Measurements from ENCODE around the gene ROS1.

ROS1 gene

DNA sequence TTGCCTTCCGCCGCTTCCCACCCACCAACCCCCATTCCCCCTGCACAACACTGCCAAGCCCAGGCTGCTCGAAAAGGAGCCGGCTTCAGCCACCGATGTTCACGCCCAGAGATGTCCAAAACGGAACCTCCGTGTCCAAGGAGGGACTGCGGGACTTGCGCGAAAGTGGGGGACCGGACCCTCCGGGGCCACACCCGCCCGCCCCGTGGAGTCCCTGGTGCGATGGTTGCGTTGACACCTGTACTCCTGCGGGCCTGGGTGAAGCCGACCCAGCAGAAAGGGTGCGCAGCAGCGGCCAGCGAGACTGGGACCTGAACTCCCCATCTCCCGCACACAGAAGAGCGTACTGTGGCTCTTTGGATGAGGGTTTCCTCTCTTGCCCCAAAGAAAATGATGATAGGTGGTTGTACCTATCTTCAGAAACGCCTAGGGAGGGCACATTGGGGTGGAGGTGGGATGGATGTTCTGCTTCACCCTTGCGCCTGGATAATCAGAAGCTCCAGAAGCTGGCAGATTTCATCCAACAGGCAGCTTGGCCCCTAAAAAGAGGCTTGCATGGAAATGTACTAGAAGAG is 162.3 kb downstream of the ROS1 start:
- TF ChIP-seq, protein P1, sequence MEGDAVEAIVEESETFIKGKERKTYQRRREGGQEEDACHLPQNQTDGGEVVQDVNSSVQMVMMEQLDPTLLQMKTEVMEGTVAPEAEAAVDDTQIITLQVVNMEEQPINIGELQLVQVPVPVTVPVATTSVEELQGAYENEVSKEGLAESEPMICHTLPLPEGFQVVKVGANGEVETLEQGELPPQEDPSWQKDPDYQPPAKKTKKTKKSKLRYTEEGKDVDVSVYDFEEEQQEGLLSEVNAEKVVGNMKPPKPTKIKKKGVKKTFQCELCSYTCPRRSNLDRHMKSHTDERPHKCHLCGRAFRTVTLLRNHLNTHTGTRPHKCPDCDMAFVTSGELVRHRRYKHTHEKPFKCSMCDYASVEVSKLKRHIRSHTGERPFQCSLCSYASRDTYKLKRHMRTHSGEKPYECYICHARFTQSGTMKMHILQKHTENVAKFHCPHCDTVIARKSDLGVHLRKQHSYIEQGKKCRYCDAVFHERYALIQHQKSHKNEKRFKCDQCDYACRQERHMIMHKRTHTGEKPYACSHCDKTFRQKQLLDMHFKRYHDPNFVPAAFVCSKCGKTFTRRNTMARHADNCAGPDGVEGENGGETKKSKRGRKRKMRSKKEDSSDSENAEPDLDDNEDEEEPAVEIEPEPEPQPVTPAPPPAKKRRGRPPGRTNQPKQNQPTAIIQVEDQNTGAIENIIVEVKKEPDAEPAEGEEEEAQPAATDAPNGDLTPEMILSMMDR (IDR thresholded peaks at IDR 0.05) = no peak

DNA sequence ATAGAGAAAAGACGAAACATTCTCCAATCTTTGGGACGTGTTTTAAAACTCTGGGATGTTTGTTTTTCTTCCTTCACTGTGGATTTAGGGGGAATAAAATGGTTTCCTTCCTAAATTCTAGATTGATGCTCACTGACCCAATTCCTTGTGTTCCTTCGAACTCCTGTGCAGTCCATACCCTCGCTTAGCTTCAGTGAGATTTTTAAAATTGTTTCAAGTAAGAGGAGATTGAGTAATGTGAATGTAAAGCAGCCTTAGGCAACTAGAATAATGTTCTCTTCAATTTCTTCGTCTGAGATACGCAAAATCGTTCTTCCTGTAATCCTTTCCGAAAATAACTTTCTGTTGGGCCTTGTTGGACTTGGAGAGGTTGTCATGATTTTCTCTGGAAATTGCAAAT is 162.9 kb downstream of the ROS1 start:
- TF ChIP-seq, protein P1 (IDR thresholded peaks at IDR 0.05) = no peak

DNA sequence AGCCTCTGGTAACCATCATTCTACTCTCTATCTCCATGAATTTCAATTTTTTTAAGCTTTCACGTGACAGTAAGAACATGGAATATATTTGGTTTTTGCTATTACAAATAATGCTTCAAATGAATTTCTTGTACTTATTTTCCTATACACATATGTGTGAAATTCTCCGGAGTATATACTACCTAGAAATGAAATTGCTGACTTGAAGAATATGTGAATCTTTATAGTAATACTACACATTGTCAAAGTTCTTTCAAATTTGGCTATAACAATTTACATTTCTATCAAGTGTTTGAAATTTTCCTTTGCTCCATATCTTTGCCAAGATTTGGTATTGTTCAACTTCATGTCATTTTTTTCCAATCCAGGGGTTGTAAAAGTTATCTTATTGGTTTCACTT is 172.0 kb downstream of the ROS1 start:
- TF ChIP-seq, protein P1 (IDR thresholded peaks at IDR 0.05) = no peak

Data from LNCAP (cell line).